ENCODE data around the gene MVB12A.

MVB12A gene

DNA sequence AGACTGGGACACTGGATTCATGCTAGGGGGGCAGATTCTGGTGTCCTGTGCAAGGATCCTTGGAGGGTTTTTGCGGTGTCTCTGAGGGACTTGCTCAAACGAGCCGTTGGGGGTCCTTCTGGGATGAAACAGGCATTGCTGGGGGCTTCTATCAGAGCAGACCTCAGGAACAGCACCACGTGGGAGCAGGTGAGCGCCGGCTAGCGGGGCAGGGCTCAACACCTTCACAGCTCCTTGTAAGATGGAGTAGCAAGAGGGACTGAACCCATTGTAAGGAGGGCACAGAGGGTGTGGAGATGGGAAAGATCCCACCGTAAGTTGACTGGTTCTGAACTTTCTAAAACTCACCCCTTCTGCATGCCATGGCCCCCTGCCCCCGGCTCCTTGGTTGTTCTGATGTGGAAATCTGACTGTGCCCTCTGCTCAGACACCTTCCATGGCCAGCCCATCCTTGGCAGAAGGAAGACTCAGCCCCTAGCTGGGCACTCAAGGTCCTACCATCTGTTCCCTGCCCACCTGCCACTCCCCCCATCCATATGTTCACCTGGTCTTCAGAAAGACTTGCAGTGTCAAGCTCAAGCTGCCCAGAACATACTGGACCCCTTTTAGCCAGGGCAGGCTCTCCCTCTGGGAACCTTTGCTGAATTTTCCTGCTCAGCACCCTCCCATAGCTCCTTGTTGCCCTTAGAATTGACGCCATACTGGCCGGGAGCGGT is 51.7 kb downstream of the MVB12A start:
- DNase-seq (ENCODE audit: low read depth), result no peak
- TF ChIP-seq, protein P1, sequence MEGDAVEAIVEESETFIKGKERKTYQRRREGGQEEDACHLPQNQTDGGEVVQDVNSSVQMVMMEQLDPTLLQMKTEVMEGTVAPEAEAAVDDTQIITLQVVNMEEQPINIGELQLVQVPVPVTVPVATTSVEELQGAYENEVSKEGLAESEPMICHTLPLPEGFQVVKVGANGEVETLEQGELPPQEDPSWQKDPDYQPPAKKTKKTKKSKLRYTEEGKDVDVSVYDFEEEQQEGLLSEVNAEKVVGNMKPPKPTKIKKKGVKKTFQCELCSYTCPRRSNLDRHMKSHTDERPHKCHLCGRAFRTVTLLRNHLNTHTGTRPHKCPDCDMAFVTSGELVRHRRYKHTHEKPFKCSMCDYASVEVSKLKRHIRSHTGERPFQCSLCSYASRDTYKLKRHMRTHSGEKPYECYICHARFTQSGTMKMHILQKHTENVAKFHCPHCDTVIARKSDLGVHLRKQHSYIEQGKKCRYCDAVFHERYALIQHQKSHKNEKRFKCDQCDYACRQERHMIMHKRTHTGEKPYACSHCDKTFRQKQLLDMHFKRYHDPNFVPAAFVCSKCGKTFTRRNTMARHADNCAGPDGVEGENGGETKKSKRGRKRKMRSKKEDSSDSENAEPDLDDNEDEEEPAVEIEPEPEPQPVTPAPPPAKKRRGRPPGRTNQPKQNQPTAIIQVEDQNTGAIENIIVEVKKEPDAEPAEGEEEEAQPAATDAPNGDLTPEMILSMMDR (IDR thresholded peaks at IDR 0.05; ENCODE audit: low read depth, low read length, missing control alignments), result no peak
- H3K4me3 ChIP-seq (ENCODE audit: low read depth, low read length), result no peak overlapping the region

- DNase-seq (ENCODE audit: low read depth), result no peak
- TF ChIP-seq, protein P1 (IDR thresholded peaks at IDR 0.05; ENCODE audit: low read depth, low read length, missing control alignments), result no peak
- H3K4me3 ChIP-seq (ENCODE audit: low read depth, low read length), result no peak overlapping the region
Observed at GRCh38 chr19:17473041-17473440, 53.2 kb downstream of the MVB12A start.
